HCT116 (cell line): Measurements from ENCODE around the gene CAPZB. TPM values are rescaled to one million over a fixed set of nuclear protein-coding genes. Genes with fewer than 3 reads are reported as not detected.

ENCODE experiments used
- ATAC-seq: fragments of 200-7000 bp; cut with Tn5 transposase; 2 replicates; pipeline ENCODE4 v1.9.1; 2020; ENCODE audit warnings: mild to moderate bottlenecking, moderate library complexity
- BruUV-seq: library from RNA; stranded (reverse); fragments of 400-500 nt; replicated peaks from 2 replicates; lab custom pipeline; 2021; lab: Mats Ljungman, UMichigan
- CTCF ChIA-PET: fragments of 300-600 bp; sonication (Branson Sonifier 250); formaldehyde crosslinking; loops from one replicate; lab custom pipeline; 2021; ENCODE audit warnings: antibody characterized with exemption; lab: Charles Lee
- POLR2A ChIA-PET: fragments of 300-600, 350-600 bp; sonication (Branson Sonifier 250); formaldehyde crosslinking; loops from one replicate; lab custom pipeline; 2021; ENCODE audit warnings: antibody characterized with exemption; lab: Charles Lee
- RAD21 ChIA-PET, 2 experiments: fragments of 300-600 bp; sonication (Branson Sonifier 250); formaldehyde crosslinking; loops; one replicate each; lab custom pipeline; 2023; ENCODE audit warnings: low total read pairs in 2 of 2; ENCODE audit not compliant: uncharacterized antibody in 2 of 2, unreplicated experiment in 2 of 2, low non-redundant PET in 1 of 2; lab: Charles Lee
- DNase-seq: peaks from one replicate; pipeline ENCODE4 v3.0.0-alpha.2; 2010; ENCODE audit warnings: low read depth, low spot score
- H2AFZ ChIP-seq: fragments of 200-600 bp; shearing (Covaris generic), sonication (generic); 2 replicates; pipeline ENCODE4 v1.6.1; 2017; ENCODE audit warnings: low read depth, mixed run types, mixed read lengths, antibody characterized with exemption, low read length; ENCODE audit not compliant: poor library complexity, severe bottlenecking
- H3K27ac ChIP-seq: 2 replicates; pipeline ENCODE4 v1.5.1; 2012; ENCODE audit warnings: low read depth, low read length
- H3K27me3 ChIP-seq: fragments of 200-600 bp; sonication (generic); 2 replicates; pipeline ENCODE4 v1.6.1; 2016; ENCODE audit warnings: mixed run types, low read length, mixed read lengths; ENCODE audit not compliant: insufficient read depth
- H3K36me3 ChIP-seq, 2 experiments: fragments of 200-500 bp in 1 of 2; fragments of 200-600 bp in 1 of 2; sonication (Bioruptor generic) in 1 of 2; sonication (generic) in 1 of 2; 2 replicates each; pipeline versions ENCODE4 v1.5.1 to v1.6.1; 2014 to 2016; ENCODE audit warnings: low read length in 2 of 2, inconsistent platforms in 1 of 2, mixed read lengths in 1 of 2, mixed run types in 1 of 2; ENCODE audit not compliant: insufficient read depth in 2 of 2, control insufficient read depth in 1 of 2
- H3K4me1 ChIP-seq, 2 experiments: fragments of 200-600 bp in 1 of 2; sonication (generic) in 1 of 2; 2 replicates each; pipeline versions ENCODE4 v1.5.1 to v1.6.1; 2012 to 2017; ENCODE audit warnings: low read length in 2 of 2, inconsistent platforms in 1 of 2, mild to moderate bottlenecking in 1 of 2, mixed read lengths in 1 of 2, mixed run types in 1 of 2, moderate library complexity in 1 of 2; ENCODE audit not compliant: insufficient read depth in 2 of 2, control insufficient read depth in 1 of 2
- H3K4me2 ChIP-seq: fragments of 200-600 bp; sonication (generic); 2 replicates; pipeline ENCODE4 v1.6.1; 2017; ENCODE audit warnings: mixed run types, low read length, mixed read lengths
- H3K4me3 ChIP-seq, 2 experiments: fragments of 200-600 bp in 1 of 2; sonication (generic) in 1 of 2; replicated peaks in 1 of 2; 2 replicates each; pipeline ENCODE4 v1.5.1; 2011 to 2016; ENCODE audit warnings: low read length in 2 of 2, control low read depth in 1 of 2, low read depth in 1 of 2, mild to moderate bottlenecking in 1 of 2, mixed read lengths in 1 of 2, mixed run types in 1 of 2
- H3K79me2 ChIP-seq: fragments of 200-600 bp; sonication (generic); 2 replicates; pipeline ENCODE4 v1.6.1; 2017; ENCODE audit warnings: mild to moderate bottlenecking, mixed run types, low read length, moderate library complexity, mixed read lengths; ENCODE audit not compliant: insufficient read depth
- H3K9ac ChIP-seq: fragments of 200-600 bp; sonication (generic); 2 replicates; pipeline ENCODE4 v1.6.1; 2016; ENCODE audit warnings: low read length, mixed read lengths
- H3K9me2 ChIP-seq: fragments of 200-600 bp; sonication (generic), shearing (Covaris generic); 2 replicates; pipeline ENCODE4 v1.6.1; 2017; ENCODE audit warnings: mixed run types, mild to moderate bottlenecking, moderate library complexity; ENCODE audit not compliant: insufficient read depth
- H3K9me3 ChIP-seq, 2 experiments: fragments of 200-500 bp in 1 of 2; fragments of 200-600 bp in 1 of 2; sonication (Bioruptor generic) in 1 of 2; sonication (generic) in 1 of 2; 2 replicates each; pipeline ENCODE4 v1.6.1; 2014 to 2017; ENCODE audit warnings: low read length in 2 of 2, mixed read lengths in 2 of 2, inconsistent platforms in 1 of 2, low read depth in 1 of 2, mild to moderate bottlenecking in 1 of 2, mixed run types in 1 of 2, moderate library complexity in 1 of 2; ENCODE audit not compliant: control insufficient read depth in 1 of 2, insufficient read depth in 1 of 2
- H4K20me1 ChIP-seq: fragments of 200-600 bp; sonication (generic), shearing (Covaris generic); 2 replicates; pipeline ENCODE4 v1.6.1; 2017; ENCODE audit warnings: mixed run types, mild to moderate bottlenecking, moderate library complexity; ENCODE audit not compliant: insufficient read depth
- CEBPB ChIP-seq: IDR thresholded peaks from 2 replicates; pipeline ENCODE4 v1.6.1; 2012; ENCODE audit warnings: low read depth
- ELF1 ChIP-seq: IDR thresholded peaks from 2 replicates; pipeline ENCODE4 v1.6.1; 2012; ENCODE audit warnings: low read depth, borderline replicate concordance
- EZH2phosphoT487 ChIP-seq: fragments of 200-600 bp; IDR thresholded peaks from 2 replicates; pipeline ENCODE4 v1.6.1; 2018; ENCODE audit warnings: antibody characterized with exemption, borderline replicate concordance
- JUND ChIP-seq: IDR thresholded peaks from 2 replicates; pipeline ENCODE4 v1.6.1; 2012
- POLR2A ChIP-seq: IDR thresholded peaks from 2 replicates; pipeline ENCODE4 v1.7.0; 2011; ENCODE audit warnings: borderline replicate concordance; ENCODE audit not compliant: insufficient read depth, insufficient read length; ENCODE audit errors: extremely low read depth
- POLR2AphosphoS5 ChIP-seq: IDR thresholded peaks from 2 replicates; pipeline ENCODE4 v1.6.1; 2011; ENCODE audit warnings: mild to moderate bottlenecking, low read depth, low read length, moderate library complexity
- SIN3A ChIP-seq: IDR thresholded peaks from 2 replicates; pipeline ENCODE4 v1.6.1; 2012; ENCODE audit warnings: low read depth
- TCF7L2 ChIP-seq: IDR thresholded peaks from 2 replicates; pipeline ENCODE4 v1.7.0; 2011; ENCODE audit warnings: borderline replicate concordance, inconsistent platforms; ENCODE audit not compliant: insufficient read depth, insufficient read length; ENCODE audit errors: extremely low read depth
- YY1 ChIP-seq: IDR thresholded peaks from 2 replicates; pipeline ENCODE4 v1.6.1; 2011; ENCODE audit warnings: low read length, low read depth, moderate library complexity, mild to moderate bottlenecking; ENCODE audit not compliant: insufficient replicate concordance; ENCODE audit errors: extremely low read depth
- ZBTB33 ChIP-seq: IDR thresholded peaks from 2 replicates; pipeline ENCODE4 v1.6.1; 2011; ENCODE audit warnings: mild to moderate bottlenecking, low read length, moderate library complexity; ENCODE audit not compliant: insufficient replicate concordance; ENCODE audit errors: extremely low read depth
- ZFX ChIP-seq: fragments of 450-650 bp; IDR thresholded peaks from 2 replicates; pipeline ENCODE4 v1.6.1; 2017
- intact Hi-C: fragments of 100-400 bp; cut with micrococcal nuclease; formaldehyde crosslinking; loops from 2 replicates; pipeline ENCODE4 v1.10.0; 2022
- total RNA-seq: library from RNA; stranded (reverse); gene quantifications from one replicate; pipeline ENCODE4 v1.2.1, GENCODE V29; 2021; ENCODE audit not compliant: unreplicated experiment
- TF ChIP-seq, protein P1 (sequence below): IDR thresholded peaks from 2 replicates; pipeline ENCODE4 v1.6.1; 2012

CAPZB gene
- total RNA-seq, 1 experiment from 2014 or later, result 203 TPM

DNA sequence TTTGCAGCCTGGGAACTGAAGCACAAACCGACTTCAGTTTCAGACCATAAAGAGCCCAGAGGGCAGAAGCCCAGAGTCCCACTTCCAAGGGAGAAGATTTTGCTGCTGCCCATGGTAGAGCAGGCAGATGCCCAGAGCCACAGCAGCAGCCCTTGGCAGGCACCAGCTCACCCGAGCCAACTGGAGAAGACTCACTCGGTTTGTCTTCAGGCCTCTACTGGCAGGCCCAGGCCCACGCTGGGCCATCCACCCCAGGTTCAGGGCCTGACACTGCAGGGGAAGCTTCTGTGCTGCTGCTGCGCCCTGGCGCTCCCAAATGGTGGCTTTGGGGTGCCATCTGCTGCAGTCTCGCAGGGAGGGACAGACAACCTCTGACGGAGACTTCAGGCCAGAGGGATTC is 139.9 kb downstream of the CAPZB start:
- Histone ChIP-seq H3K9ac (no peak overlapping the region), H3K4me2 (no peak overlapping the region), H3K36me3 (peaks cover 0 to 6% of the 10 kb centered on the region in 2 experiments; a peak in 1 of 4 replicates), H3K79me2 (no peaks in the 10 kb centered on the region), H3K27ac (no peak overlapping the region), H3K9me3 (no peaks in the 10 kb centered on the region), H3K27me3 (no peaks in the 10 kb centered on the region), H3K4me3 (no peak overlapping the region), H2AFZ (no peak overlapping the region), H3K4me1 (peaks cover 3 to 9% of the 10 kb centered on the region in 2 experiments; a peak in 3 of 4 replicates), H4K20me1 (no peaks in the 10 kb centered on the region), H3K9me2 (no peaks in the 10 kb centered on the region)
- ATAC-seq, result no peak
- no peak for DNase-seq
- TF ChIP-seq, protein P1, sequence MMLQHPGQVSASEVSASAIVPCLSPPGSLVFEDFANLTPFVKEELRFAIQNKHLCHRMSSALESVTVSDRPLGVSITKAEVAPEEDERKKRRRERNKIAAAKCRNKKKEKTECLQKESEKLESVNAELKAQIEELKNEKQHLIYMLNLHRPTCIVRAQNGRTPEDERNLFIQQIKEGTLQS, result no peak
- TF ChIP-seq TCF7L2 (no peak), YY1 (no peak), POLR2AphosphoS5 (no peak), JUND (no peak), ZBTB33 (no peak), SIN3A (no peak), CEBPB (no peak), ELF1 (no peak), EZH2phosphoT487 (no peak), ZFX (no peak), POLR2A (no peak)
- ChIA-PET RAD21 (no interaction called here), CTCF (interaction anchor here (1.4 to 1.6 kb wide), 2 partner anchors 236 to 306 kb away, joined by 4 to 5 read pairs; no protein-coding TSS in a partner anchor), POLR2A (no interaction called here)
- intact Hi-C loops, result loop anchor here (2.0 kb wide), 1 partner anchor 307 kb away; no protein-coding TSS in a partner anchor
- no TSS peak for BruUV-seq
